PFSK-1 (cell line): ENCODE data around the gene TMEM161A.

Experiments used
- FOXP2 ChIP-seq: optimal IDR thresholded peaks from 2 replicates; pipeline ENCODE3; 2011; ENCODE audit warnings: borderline replicate concordance, control low read depth, inconsistent platforms; ENCODE audit not compliant: insufficient read depth; ENCODE audit errors: extremely low read length, extremely low read depth
- POLR2AphosphoS5 ChIP-seq: IDR thresholded peaks from 2 replicates; pipeline ENCODE4 v1.6.1; 2012; ENCODE audit warnings: low read depth, mild to moderate bottlenecking, control low read depth, low read length, moderate library complexity
- SIN3A ChIP-seq: IDR thresholded peaks from 2 replicates; pipeline ENCODE4 v1.6.1; 2012; ENCODE audit warnings: mild to moderate bottlenecking, low read length, moderate library complexity, borderline replicate concordance; ENCODE audit not compliant: insufficient read depth
- TAF1 ChIP-seq: IDR thresholded peaks from 2 replicates; pipeline ENCODE4 v1.6.1; 2012; ENCODE audit warnings: low read length, control low read depth, borderline replicate concordance; ENCODE audit not compliant: insufficient read depth

GRCh38 chr19:19152668-19153384, 14.5 kb upstream of the TMEM161A start:
- TF ChIP-seq TAF1 (no peak), POLR2AphosphoS5 (no peak), SIN3A (no peak), FOXP2 (no peak)
